SK-N-SH treated with all-trans-retinoic acid at 6 μM for 48 hours (cell line): ENCODE results near the gene PCYT1B.

Experiments used
- ATAC-seq: fragments of 200-7000 bp; cut with Tn5 transposase; 3 replicates; pipeline ENCODE4 v1.9.1; 2020; ENCODE audit warnings: mild to moderate bottlenecking, moderate library complexity
- ARNTL ChIP-seq: fragments of 450-650 bp; formaldehyde crosslinking; IDR thresholded peaks from 2 replicates; pipeline ENCODE4 v1.5.0; 2020; ENCODE audit warnings: low read depth, mild to moderate bottlenecking, moderate library complexity, borderline replicate concordance
- BACH2 ChIP-seq: fragments of 250-450 bp; sonication (Bioruptor Pico); IDR thresholded peaks from 2 replicates; pipeline ENCODE4 v1.9.0; 2021; ENCODE audit warnings: mild to moderate bottlenecking, borderline replicate concordance
- CREB5 ChIP-seq: fragments of 250-450 bp; sonication (Bioruptor Pico); IDR thresholded peaks from 2 replicates; pipeline ENCODE4 v1.5.1; 2020; ENCODE audit warnings: low read depth, mild to moderate bottlenecking, moderate library complexity
- CSDC2 ChIP-seq: fragments of 250-450 bp; sonication (Bioruptor Pico); IDR thresholded peaks from 2 replicates; pipeline ENCODE4 v1.5.0; 2020; ENCODE audit warnings: mild to moderate bottlenecking, moderate library complexity
- CSRNP3 ChIP-seq: fragments of 250-450 bp; sonication (Bioruptor Pico); IDR thresholded peaks from 2 replicates; pipeline ENCODE4 v1.5.1; 2021; ENCODE audit warnings: mild to moderate bottlenecking, moderate library complexity
- ESRRG ChIP-seq: fragments of 250-450 bp; sonication (Bioruptor Pico); IDR thresholded peaks from 2 replicates; pipeline ENCODE4 v1.6.1; 2021; ENCODE audit warnings: mild to moderate bottlenecking
- GLIS3 ChIP-seq: fragments of 250-450 bp; sonication (Bioruptor Pico); IDR thresholded peaks from 2 replicates; pipeline ENCODE4 v1.5.0; 2020; ENCODE audit warnings: mild to moderate bottlenecking, moderate library complexity
- OSR1 ChIP-seq: fragments of 250-450 bp; sonication (Bioruptor Pico); IDR thresholded peaks from 2 replicates; pipeline ENCODE4 v1.8.0; 2022; ENCODE audit warnings: moderate library complexity, mild to moderate bottlenecking, inconsistent platforms
- PATZ1 ChIP-seq: fragments of 250-450 bp; sonication (Bioruptor Pico); IDR thresholded peaks from 2 replicates; pipeline ENCODE4 v1.8.0; 2020; ENCODE audit warnings: mild to moderate bottlenecking, moderate library complexity, borderline replicate concordance
- PPARA ChIP-seq: fragments of 250-450 bp; sonication (Bioruptor Pico); IDR thresholded peaks from 2 replicates; pipeline ENCODE4 v1.5.0; 2020; ENCODE audit warnings: mild to moderate bottlenecking, borderline replicate concordance
- RARB ChIP-seq: fragments of 250-450 bp; sonication (Bioruptor Pico); IDR thresholded peaks from 2 replicates; pipeline ENCODE4 v1.8.0; 2021; ENCODE audit warnings: mild to moderate bottlenecking, moderate library complexity
- SNAI2 ChIP-seq: fragments of 250-450 bp; sonication (Bioruptor Pico); IDR thresholded peaks from 2 replicates; pipeline ENCODE4 v1.5.0; 2020; ENCODE audit warnings: mild to moderate bottlenecking, moderate library complexity
- TCF4 ChIP-seq: fragments of 250-450 bp; sonication (Bioruptor Pico); IDR thresholded peaks from 2 replicates; pipeline ENCODE4 v1.8.0; 2021; ENCODE audit warnings: mild to moderate bottlenecking, moderate library complexity, borderline replicate concordance
- TOX ChIP-seq: fragments of 250-450 bp; sonication (Bioruptor Pico); IDR thresholded peaks from 2 replicates; pipeline ENCODE4 v1.8.0; 2021; ENCODE audit warnings: mild to moderate bottlenecking, moderate library complexity, borderline replicate concordance
- TSHZ2 ChIP-seq: fragments of 250-450 bp; sonication (Bioruptor Pico); IDR thresholded peaks from 2 replicates; pipeline ENCODE4 v1.5.0; 2020; ENCODE audit warnings: mild to moderate bottlenecking, moderate library complexity
- ZC3H10 ChIP-seq: fragments of 250-450 bp; sonication (Bioruptor Pico); IDR thresholded peaks from 2 replicates; pipeline ENCODE4 v1.5.1; 2021; ENCODE audit warnings: mild to moderate bottlenecking, moderate library complexity
- ZFP3 ChIP-seq: fragments of 250-450 bp; sonication (Bioruptor Pico); IDR thresholded peaks from 2 replicates; pipeline ENCODE4 v1.5.0; 2020; ENCODE audit warnings: mild to moderate bottlenecking, moderate library complexity
- ZFP30 ChIP-seq: fragments of 450-650 bp; formaldehyde crosslinking; IDR thresholded peaks from 2 replicates; pipeline ENCODE4 v1.5.0; 2022; ENCODE audit warnings: mild to moderate bottlenecking, moderate library complexity
- ZNF565 ChIP-seq: fragments of 450-650 bp; formaldehyde crosslinking; conservative IDR thresholded peaks from 2 replicates; pipeline ENCODE4 v1.5.0; 2020; ENCODE audit warnings: low read depth, mild to moderate bottlenecking, moderate library complexity
- ZNF70 ChIP-seq: fragments of 450-650 bp; formaldehyde crosslinking; IDR thresholded peaks from 2 replicates; pipeline ENCODE4 v1.5.0; 2020; ENCODE audit warnings: mild to moderate bottlenecking, moderate library complexity
- ZNF8 ChIP-seq: fragments of 450-650 bp; formaldehyde crosslinking; IDR thresholded peaks from 2 replicates; pipeline ENCODE4 v1.5.0; 2020; ENCODE audit warnings: mild to moderate bottlenecking, moderate library complexity

Gene PCYT1B

GRCh38 chrX:24668111-24668510 is 21.0 kb upstream of the PCYT1B start (continued):
- TF ChIP-seq ZC3H10 (CRISPR knock-in tag) (no peak), ZFP3 (no peak)

GRCh38 chrX:24662352-24662751 is 15.2 kb upstream of the PCYT1B start:
- ATAC-seq = no peak
- TF ChIP-seq TCF4 (no peak), ZFP3 (no peak), GLIS3 (CRISPR knock-in tag) (no peak), PPARA (no peak), OSR1 (CRISPR knock-in tag) (no peak), CSRNP3 (CRISPR knock-in tag) (no peak), CREB5 (CRISPR knock-in tag) (no peak), ESRRG (CRISPR knock-in tag) (no peak)

- TF ChIP-seq TCF4 = no peak
- TF ChIP-seq TSHZ2 = no peak
- no peak for TF ChIP-seq RARB (CRISPR knock-in tag)
- TF ChIP-seq CREB5 (CRISPR knock-in tag) = no peak
- no peak for TF ChIP-seq SNAI2 (CRISPR knock-in tag)
- TF ChIP-seq CSDC2 (CRISPR knock-in tag) = no peak
- no peak for TF ChIP-seq ZNF565
- no peak for TF ChIP-seq GLIS3 (CRISPR knock-in tag)
- no peak for TF ChIP-seq ESRRG (CRISPR knock-in tag)
- TF ChIP-seq ZC3H10 (CRISPR knock-in tag) = no peak
- no peak for TF ChIP-seq OSR1 (CRISPR knock-in tag)
- TF ChIP-seq TOX = no peak
- TF ChIP-seq ZFP3 = no peak
- TF ChIP-seq CSRNP3 (CRISPR knock-in tag) = no peak
- no peak for TF ChIP-seq ZNF8 (CRISPR knock-in tag)
- TF ChIP-seq ZFP30 (CRISPR knock-in tag) = no peak
- TF ChIP-seq ARNTL (CRISPR knock-in tag) = no peak
- TF ChIP-seq BACH2 (CRISPR knock-in tag) = no peak
- TF ChIP-seq PATZ1 (CRISPR knock-in tag) = no peak
- TF ChIP-seq ZNF70 (CRISPR knock-in tag) = no peak
- no peak for ATAC-seq
Observed at GRCh38 chrX:24661292-24661691, 14.1 kb upstream of the PCYT1B start.
